ENCODE results near the gene RALB. TPM values are rescaled to one million over a fixed set of nuclear protein-coding genes. Genes with fewer than 3 reads are reported as not detected.

The RALB gene
- total RNA-seq, 2 experiments from 2014 or later = 34.0 to 34.3 TPM

- Mint-ChIP-seq H3K27me3 (no peaks in the 10 kb centered on the region), H3K4me1 (peaks cover 26% of the 10 kb centered on the region), H3K4me3 (no peak overlapping the region), H3K27ac (no peak overlapping the region), H3K36me3 (ENCODE audit: low read depth) (no peaks in the 10 kb centered on the region), H3K9me3 (ENCODE audit: low read depth) (no peaks in the 10 kb centered on the region)
- CTCF ChIA-PET = interaction anchor here (0.6 to 4.8 kb wide), 17 partner anchors 10 to 1998 kb away, joined by 3 to 68 read pairs (median 5); no protein-coding TSS in a partner anchor
- POLR2A ChIA-PET = no interaction called here
- intact Hi-C loops (cut with DNase I, micrococcal nuclease) = loop anchor here (2.0 to 10.0 kb wide), 5 partner anchors 80 to 671 kb away; no protein-coding TSS in a partner anchor
- DNase-seq (no peak), ATAC-seq (no peak)
Observed at GRCh38 chr2:120312076-120312475, 59.4 kb downstream of the RALB start.

GRCh38 chr2:120312860-120313694, 60.4 kb downstream of the RALB start:
- POLR2A ChIA-PET = interaction anchor here (0.6 to 0.7 kb wide), 3 partner anchors 61 to 300 kb away, joined by 3 read pairs; partner anchors contain the start of genes EPB41L5 and RALB
- peaks cover 26% of the 10 kb centered on the region for H3K4me1 Mint-ChIP-seq
- ATAC-seq (peak; percentile 83), DNase-seq (peak; percentile 90)
- no peaks in the 10 kb centered on the region for H3K9me3 Mint-ChIP-seq (ENCODE audit: low read depth)
- H3K27me3 Mint-ChIP-seq = no peaks in the 10 kb centered on the region
- H3K36me3 Mint-ChIP-seq (ENCODE audit: low read depth) = no peaks in the 10 kb centered on the region
- intact Hi-C loops (cut with DNase I, micrococcal nuclease) = loop anchor here (1.0 to 10.0 kb wide), 11 partner anchors 61 to 672 kb away; partner anchors contain the start of genes RALB (in 1 of the 2) and TMEM185B (in 1 of the 2)
- CTCF ChIA-PET = interaction anchor here (0.6 to 4.8 kb wide), 41 partner anchors 11 to 1166 kb away, joined by 3 to 68 read pairs (median 4); partner anchors contain the start of gene RALB
- H3K4me3 Mint-ChIP-seq = peak overlapping the region; percentile 53
- H3K27ac Mint-ChIP-seq = peak overlapping the region; percentile 29

DNA sequence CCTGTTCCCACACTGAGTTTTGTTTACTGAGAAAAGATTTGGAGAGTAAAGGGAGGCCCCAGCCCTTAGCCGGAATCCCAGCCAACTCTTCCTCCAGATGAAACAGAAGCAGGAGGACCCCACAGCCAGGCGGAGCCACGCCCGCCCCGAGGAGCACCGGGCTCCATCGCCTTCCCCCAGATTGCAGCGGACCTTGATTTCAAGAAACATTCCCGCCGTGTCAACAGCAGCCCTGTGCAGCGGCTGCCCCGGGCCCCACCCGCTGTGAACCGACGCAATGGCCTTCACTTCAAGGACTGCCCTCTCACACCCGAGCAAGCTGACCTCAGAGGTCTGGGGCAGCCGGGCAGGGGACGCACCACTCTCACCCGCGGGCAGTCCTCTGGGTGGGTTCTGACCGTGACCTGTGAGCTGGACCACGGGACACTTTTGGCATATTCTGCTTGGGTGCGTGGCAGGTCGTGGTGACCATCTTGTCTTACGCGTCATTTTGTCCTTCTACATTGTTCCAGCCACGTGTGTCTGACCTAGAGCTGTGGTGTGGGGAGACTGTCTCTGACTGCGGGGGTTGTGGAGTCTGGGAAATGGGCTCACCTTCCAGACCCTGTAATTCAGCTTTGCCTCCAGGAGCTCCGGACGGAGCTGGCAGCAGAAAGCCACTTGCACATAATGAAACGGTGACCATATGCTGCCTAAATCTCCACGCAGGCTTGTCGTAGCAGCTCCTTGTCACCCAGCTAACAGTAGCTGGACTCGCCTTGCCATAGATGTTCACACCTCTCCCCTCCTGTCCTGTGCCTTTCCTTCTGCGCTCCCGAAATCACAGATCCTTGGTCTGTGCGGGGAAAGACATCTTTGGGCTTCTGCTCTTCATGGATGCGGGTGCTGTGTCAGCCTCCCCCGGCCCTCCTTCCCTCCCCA, 61.3 kb downstream of the RALB start:
- intact Hi-C loops (cut with DNase I, micrococcal nuclease) = loop anchor here (1.0 to 10.0 kb wide), 11 partner anchors 62 to 673 kb away; partner anchors contain the start of genes RALB (in 1 of the 2) and TMEM185B (in 1 of the 2)
- Mint-ChIP-seq H3K4me1 (peaks cover 26% of the 10 kb centered on the region), H3K27ac (no peak overlapping the region), H3K27me3 (no peaks in the 10 kb centered on the region), H3K9me3 (ENCODE audit: low read depth) (no peaks in the 10 kb centered on the region), H3K36me3 (ENCODE audit: low read depth) (no peaks in the 10 kb centered on the region), H3K4me3 (peak overlapping the region; percentile 53)
- ChIA-PET CTCF (interaction anchor here (0.8 to 4.8 kb wide), 39 partner anchors 10 to 1166 kb away, joined by 3 to 68 read pairs (median 4); partner anchors contain the start of gene RALB), POLR2A (interaction anchor here (0.7 to 1.1 kb wide), 2 partner anchors 137 to 566 kb away, joined by 3 to 4 read pairs; no protein-coding TSS in a partner anchor)
- no peak for ATAC-seq
- no peak for DNase-seq

DNA sequence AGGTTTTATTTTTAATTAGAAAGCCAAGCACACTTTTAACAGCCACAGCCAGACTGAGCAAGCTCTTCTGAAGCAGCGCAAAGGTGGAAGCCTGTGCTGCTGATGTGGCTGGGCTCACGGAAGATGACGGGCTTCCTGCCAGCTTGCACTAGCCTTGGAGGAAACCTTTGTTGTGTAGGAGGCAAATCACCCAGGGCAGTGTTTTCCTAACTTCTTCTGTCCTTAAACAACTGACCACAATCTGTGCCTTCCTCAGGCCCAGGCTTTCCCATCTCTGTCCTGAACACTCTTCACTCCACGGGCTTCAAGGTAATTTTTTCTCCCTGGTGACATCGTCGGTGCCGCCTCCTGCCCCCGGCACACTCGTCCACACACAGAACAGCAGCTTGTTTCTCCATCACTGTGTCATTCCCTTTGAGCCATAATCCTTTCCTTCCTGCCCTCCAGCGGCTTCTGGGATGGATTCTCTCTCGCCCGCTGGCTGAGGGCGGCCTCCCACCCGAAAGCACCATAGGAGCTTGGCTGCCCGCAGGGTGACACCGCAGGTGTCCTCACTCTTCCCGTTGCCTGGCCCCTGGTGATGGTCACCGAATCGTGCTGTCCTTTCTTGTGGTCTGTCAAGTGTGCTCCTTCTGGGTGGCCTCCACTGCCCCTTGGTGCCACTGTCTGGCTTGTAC, 62.2 kb downstream of the RALB start:
- DNase-seq (peak; percentile 53), ATAC-seq (no peak)
- H3K27ac Mint-ChIP-seq = no peak overlapping the region
- H3K36me3 Mint-ChIP-seq (ENCODE audit: low read depth) = no peaks in the 10 kb centered on the region
- no peaks in the 10 kb centered on the region for H3K27me3 Mint-ChIP-seq
- POLR2A ChIA-PET = interaction anchor here (1.1 kb wide), 1 partner anchor 567 kb away, joined by 4 read pairs; no protein-coding TSS in a partner anchor
- H3K9me3 Mint-ChIP-seq (ENCODE audit: low read depth) = no peaks in the 10 kb centered on the region
- intact Hi-C loops (cut with DNase I, micrococcal nuclease) = loop anchor here (5.0 to 10.0 kb wide), 2 partner anchors 83 to 490 kb away; no protein-coding TSS in a partner anchor
- H3K4me1 Mint-ChIP-seq = peaks cover 26% of the 10 kb centered on the region
- no peak overlapping the region for H3K4me3 Mint-ChIP-seq
- CTCF ChIA-PET = interaction anchor here (0.8 to 4.8 kb wide), 8 partner anchors 9 to 363 kb away, joined by 3 to 68 read pairs (median 4); no protein-coding TSS in a partner anchor

DNA sequence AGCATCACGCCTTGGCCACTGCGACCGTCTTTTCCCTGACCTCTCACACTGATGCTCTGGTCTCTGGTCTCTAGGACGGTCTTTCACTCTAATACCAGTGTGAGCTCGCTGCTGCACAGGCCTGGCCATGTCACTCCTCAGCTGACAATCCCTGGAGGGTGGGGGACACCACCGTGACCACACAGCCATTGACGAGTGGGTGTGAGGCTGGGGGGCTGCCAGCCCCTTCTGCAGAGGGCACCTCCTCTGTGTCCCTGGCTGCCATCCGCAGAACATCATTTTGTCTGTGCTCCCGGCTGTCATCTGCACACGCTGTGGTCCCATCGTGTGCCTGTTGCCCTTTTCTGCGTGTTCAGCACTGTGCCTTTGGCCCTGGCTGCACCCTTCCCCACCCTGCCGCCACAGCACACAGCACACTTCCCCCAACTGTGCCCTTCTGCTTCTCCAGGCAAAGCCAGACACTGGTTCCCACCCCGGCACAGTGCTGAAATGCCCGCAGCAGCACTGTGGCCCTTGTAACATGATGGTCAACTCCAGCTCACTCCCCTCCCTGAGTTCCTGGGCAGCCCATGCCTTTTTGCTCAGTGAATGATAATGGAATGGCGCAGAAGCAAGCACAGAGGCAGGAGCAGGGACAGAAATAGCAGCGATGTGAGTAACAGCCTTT, 62.8 kb downstream of the RALB start:
- no peak for ATAC-seq
- POLR2A ChIA-PET = no interaction called here
- Mint-ChIP-seq H3K27me3 (no peaks in the 10 kb centered on the region), H3K27ac (no peak overlapping the region), H3K4me1 (peaks cover 26% of the 10 kb centered on the region), H3K9me3 (ENCODE audit: low read depth) (no peaks in the 10 kb centered on the region), H3K36me3 (ENCODE audit: low read depth) (no peaks in the 10 kb centered on the region), H3K4me3 (no peak overlapping the region)
- CTCF ChIA-PET = interaction anchor here (1.4 to 4.8 kb wide), 3 partner anchors 32 to 206 kb away, joined by 4 to 68 read pairs (median 25); no protein-coding TSS in a partner anchor
- DNase-seq = no peak
- intact Hi-C loops (cut with DNase I, micrococcal nuclease) = loop anchor here in 1 of 2 experiments (10.0 kb wide), 1 partner anchor 491 kb away; no protein-coding TSS in a partner anchor

DNA sequence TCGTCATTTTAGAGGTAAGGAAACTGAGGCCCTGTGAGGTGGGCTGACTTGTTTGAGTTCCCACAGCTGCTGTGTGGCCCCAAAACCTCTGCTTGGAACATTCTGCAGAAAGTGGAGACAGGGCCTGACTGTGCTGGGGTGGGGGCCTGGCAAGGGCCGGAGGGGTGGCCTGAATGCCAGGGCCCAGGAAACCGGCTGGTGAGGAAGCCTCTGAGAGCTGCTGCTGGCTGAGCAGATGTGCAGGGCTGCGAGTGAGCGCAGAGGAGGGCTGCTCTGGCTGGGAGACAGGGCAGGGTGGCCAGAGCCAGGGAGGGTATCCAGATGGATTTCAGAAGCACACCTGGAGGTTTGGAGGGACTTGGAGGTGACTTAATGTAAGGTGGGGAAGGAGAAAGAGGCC, 63.4 kb downstream of the RALB start:
- no peaks in the 10 kb centered on the region for H3K27me3 Mint-ChIP-seq
- no peak overlapping the region for H3K4me3 Mint-ChIP-seq
- ChIA-PET POLR2A (no interaction called here), CTCF (no interaction called here)
- no peak for DNase-seq
- H3K9me3 Mint-ChIP-seq (ENCODE audit: low read depth) = no peaks in the 10 kb centered on the region
- intact Hi-C loops (cut with DNase I, micrococcal nuclease) = loop anchor here in 1 of 2 experiments (10.0 kb wide), 1 partner anchor 491 kb away; no protein-coding TSS in a partner anchor
- ATAC-seq = no peak
- no peaks in the 10 kb centered on the region for H3K36me3 Mint-ChIP-seq (ENCODE audit: low read depth)
- H3K27ac Mint-ChIP-seq = no peak overlapping the region
- peaks cover 26% of the 10 kb centered on the region for H3K4me1 Mint-ChIP-seq

DNA sequence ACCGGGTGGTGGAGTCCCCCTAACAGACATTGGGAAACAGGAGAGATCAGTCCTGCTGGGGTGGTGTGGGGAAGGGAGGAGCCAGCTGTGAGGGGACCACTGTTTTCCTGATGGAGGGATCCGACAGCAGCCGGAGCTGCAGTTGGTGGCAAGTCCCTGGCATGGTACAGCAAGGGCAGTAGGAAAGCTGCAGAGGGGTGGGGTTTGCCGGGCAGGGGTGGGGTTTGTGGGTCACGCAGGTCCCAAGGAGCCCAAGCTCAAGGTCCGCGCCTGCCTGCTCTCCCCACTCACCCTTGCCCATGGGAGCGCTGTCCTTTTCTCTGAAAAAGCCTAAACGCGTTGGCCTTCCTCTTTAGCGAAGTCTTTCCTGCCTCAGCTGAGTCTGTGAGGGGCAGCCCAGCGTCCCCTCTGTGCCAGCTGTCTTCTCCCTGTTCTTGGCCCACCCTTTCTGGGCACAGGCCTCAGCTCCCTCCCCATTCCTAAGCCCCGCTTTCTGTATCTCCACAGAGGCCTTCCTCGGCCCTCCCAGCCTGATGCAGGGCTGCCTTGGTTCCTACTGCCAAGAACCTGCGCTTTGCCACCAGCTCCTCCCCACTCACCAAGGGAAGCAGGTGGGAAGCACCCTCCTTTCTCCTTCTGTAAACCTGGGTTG, 64.0 kb downstream of the RALB start:
- no peak overlapping the region for H3K27ac Mint-ChIP-seq
- ChIA-PET POLR2A (no interaction called here), CTCF (no interaction called here)
- H3K9me3 Mint-ChIP-seq (ENCODE audit: low read depth) = no peaks in the 10 kb centered on the region
- no peaks in the 10 kb centered on the region for H3K36me3 Mint-ChIP-seq (ENCODE audit: low read depth)
- DNase-seq (no peak), ATAC-seq (no peak)
- no peak overlapping the region for H3K4me3 Mint-ChIP-seq
- intact Hi-C loops (cut with DNase I, micrococcal nuclease) = loop anchor here in 1 of 2 experiments (10.0 kb wide), 1 partner anchor 492 kb away; no protein-coding TSS in a partner anchor
- no peaks in the 10 kb centered on the region for H3K27me3 Mint-ChIP-seq
- peaks cover 26% of the 10 kb centered on the region for H3K4me1 Mint-ChIP-seq

- POLR2A ChIA-PET = no interaction called here
- ATAC-seq = no peak
- no peak overlapping the region for H3K27ac Mint-ChIP-seq
- no peak for DNase-seq
- H3K4me3 Mint-ChIP-seq = no peak overlapping the region
- no peaks in the 10 kb centered on the region for H3K9me3 Mint-ChIP-seq (ENCODE audit: low read depth)
- no peaks in the 10 kb centered on the region for H3K36me3 Mint-ChIP-seq (ENCODE audit: low read depth)
- peaks cover 26% of the 10 kb centered on the region for H3K4me1 Mint-ChIP-seq
- H3K27me3 Mint-ChIP-seq = no peaks in the 10 kb centered on the region
- intact Hi-C loops (cut with DNase I, micrococcal nuclease) = loop anchor here in 1 of 2 experiments (10.0 kb wide), 1 partner anchor 492 kb away; no protein-coding TSS in a partner anchor
- CTCF ChIA-PET = interaction anchor here (0.8 kb wide), 1 partner anchor 26 kb away, joined by 3 read pairs; no protein-coding TSS in a partner anchor
Observed at GRCh38 chr2:120317180-120317533, 64.5 kb downstream of the RALB start.

GRCh38 chr2:120317916-120318315, 65.3 kb downstream of the RALB start:
- CTCF ChIA-PET = interaction anchor here (0.8 kb wide), 1 partner anchor 25 kb away, joined by 3 read pairs; no protein-coding TSS in a partner anchor
- ATAC-seq (no peak), DNase-seq (no peak)
- Mint-ChIP-seq H3K4me3 (no peak overlapping the region), H3K27me3 (no peaks in the 10 kb centered on the region), H3K36me3 (ENCODE audit: low read depth) (no peaks in the 10 kb centered on the region), H3K27ac (no peak overlapping the region), H3K4me1 (peaks cover 23% of the 10 kb centered on the region), H3K9me3 (ENCODE audit: low read depth) (no peaks in the 10 kb centered on the region)
- intact Hi-C loops (cut with DNase I, micrococcal nuclease) = loop anchor here in 1 of 2 experiments (10.0 kb wide), 1 partner anchor 493 kb away; no protein-coding TSS in a partner anchor
- POLR2A ChIA-PET = no interaction called here
